Prostate gland (tissue), 2 donors: ENCODE data around the gene MAP7D1.

Experiments
- POLR2A ChIP-seq: fragments of 450-650 bp; IDR thresholded peaks from one replicate; pipeline ENCODE4 v1.6.1; 2016; ENCODE audit warnings: antibody characterized with exemption, mild to moderate bottlenecking
- POLR2AphosphoS5 ChIP-seq: sonication (generic); formaldehyde crosslinking; IDR thresholded peaks from one replicate; pipeline ENCODE4 v1.6.1; 2017; ENCODE audit warnings: antibody characterized with exemption
- TF ChIP-seq, protein P1 (sequence below), 4 experiments: fragments of 200-600 bp in 2 of 4; fragments of 450-650 bp in 2 of 4; sonication (generic) in 2 of 4; IDR thresholded peaks; 1 replicate in 3 of 4; 2 replicates in 1 of 4; pipeline ENCODE4 v1.5.1; 2016 to 2019; ENCODE audit warnings: antibody characterized with exemption in 4 of 4, mild to moderate bottlenecking in 2 of 4, moderate library complexity in 2 of 4

GRCh38 chr1:36203027-36203553, 47.1 kb downstream of the MAP7D1 start:
- TF ChIP-seq, protein P1, sequence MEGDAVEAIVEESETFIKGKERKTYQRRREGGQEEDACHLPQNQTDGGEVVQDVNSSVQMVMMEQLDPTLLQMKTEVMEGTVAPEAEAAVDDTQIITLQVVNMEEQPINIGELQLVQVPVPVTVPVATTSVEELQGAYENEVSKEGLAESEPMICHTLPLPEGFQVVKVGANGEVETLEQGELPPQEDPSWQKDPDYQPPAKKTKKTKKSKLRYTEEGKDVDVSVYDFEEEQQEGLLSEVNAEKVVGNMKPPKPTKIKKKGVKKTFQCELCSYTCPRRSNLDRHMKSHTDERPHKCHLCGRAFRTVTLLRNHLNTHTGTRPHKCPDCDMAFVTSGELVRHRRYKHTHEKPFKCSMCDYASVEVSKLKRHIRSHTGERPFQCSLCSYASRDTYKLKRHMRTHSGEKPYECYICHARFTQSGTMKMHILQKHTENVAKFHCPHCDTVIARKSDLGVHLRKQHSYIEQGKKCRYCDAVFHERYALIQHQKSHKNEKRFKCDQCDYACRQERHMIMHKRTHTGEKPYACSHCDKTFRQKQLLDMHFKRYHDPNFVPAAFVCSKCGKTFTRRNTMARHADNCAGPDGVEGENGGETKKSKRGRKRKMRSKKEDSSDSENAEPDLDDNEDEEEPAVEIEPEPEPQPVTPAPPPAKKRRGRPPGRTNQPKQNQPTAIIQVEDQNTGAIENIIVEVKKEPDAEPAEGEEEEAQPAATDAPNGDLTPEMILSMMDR (IDR thresholded peaks at IDR 0.05), result no peak
- TF ChIP-seq POLR2AphosphoS5 (no peak), POLR2A (no peak)
